ENCODE data around the gene COG3. TPM values are rescaled to one million over a fixed set of nuclear protein-coding genes. Genes with fewer than 3 reads are reported as not detected.
A peak's percentile ranks its signal among the peaks of the same experiment; 100 is the strongest.

COG3 gene
- total and polyA plus RNA-seq, 2 of the 13 experiments (the other 11 are each of a cell fraction or from before 2014, with no cell fraction given) = 37.8 to 47.5 TPM

DNA sequence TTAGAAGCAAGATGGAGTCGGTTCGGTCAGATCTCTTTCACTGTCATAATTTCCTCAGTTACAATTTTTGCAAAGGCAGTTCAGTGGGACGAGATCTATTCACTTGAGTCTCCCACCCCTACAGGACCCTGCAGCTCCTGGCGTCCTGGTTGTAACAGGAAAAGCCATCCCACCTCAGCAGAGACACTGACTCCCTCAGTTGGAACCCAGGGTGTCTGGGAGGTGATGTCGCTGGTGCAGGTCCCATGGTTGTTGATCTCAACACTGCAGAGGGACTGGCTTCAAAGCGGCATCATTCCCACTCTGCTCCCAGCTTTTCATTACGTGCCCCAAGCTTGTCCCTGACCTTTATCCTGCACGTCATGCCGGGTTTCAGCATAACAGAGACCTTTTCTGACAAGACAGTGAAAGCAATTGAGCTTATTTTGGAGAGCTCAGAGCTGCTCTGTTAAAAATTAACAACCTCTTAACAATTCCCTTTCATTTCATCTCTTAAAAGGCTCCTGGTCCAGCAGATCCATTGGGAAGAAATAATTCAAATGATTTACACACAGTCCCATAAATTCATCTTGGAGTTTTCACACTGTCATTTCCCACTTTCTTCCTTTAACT lies 17.6 kb upstream of the COG3 start (continued):
- peak; percentile 78; the same call in 1 of the 2 replicates for TF ChIP-seq HMG20B (CRISPR knock-in tag; conservative IDR thresholded peaks at IDR 0.05)
- TF ChIP-seq ZNF691 (CRISPR knock-in tag; IDR thresholded peaks at IDR 0.05; ENCODE audit: borderline replicate concordance, low read depth) = peak; percentile 46; the same call in 1 of the 2 replicates
- no peak for TF ChIP-seq PHF20 (CRISPR knock-in tag; IDR thresholded peaks at IDR 0.05)
- no peak for TF ChIP-seq ZNF10 (CRISPR knock-in tag; IDR thresholded peaks at IDR 0.05; ENCODE audit: borderline replicate concordance, low read depth)
- TF ChIP-seq, protein P1, sequence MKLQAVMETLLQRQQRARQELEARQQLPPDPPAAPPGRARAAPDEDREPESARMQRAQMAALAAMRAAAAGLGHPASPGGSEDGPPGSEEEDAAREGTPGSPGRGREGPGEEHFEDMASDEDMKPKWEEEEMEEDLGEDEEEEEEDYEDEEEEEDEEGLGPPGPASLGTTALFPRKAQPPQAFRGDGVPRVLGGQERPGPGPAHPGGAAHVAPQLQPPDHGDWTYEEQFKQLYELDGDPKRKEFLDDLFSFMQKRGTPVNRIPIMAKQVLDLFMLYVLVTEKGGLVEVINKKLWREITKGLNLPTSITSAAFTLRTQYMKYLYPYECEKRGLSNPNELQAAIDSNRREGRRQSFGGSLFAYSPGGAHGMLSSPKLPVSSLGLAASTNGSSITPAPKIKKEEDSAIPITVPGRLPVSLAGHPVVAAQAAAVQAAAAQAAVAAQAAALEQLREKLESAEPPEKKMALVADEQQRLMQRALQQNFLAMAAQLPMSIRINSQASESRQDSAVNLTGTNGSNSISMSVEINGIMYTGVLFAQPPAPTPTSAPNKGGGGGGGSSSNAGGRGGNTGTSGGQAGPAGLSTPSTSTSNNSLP (IDR thresholded peaks at IDR 0.05; ENCODE audit: low read depth, low read length) = peak; percentile 81; the same call in 1 of the 2 replicates
- TF ChIP-seq ZNF629 (CRISPR knock-in tag; conservative IDR thresholded peaks at IDR 0.05) = peak; percentile 42; the same call in 1 of the 2 replicates
- TF ChIP-seq ZNF576 (CRISPR knock-in tag; IDR thresholded peaks at IDR 0.05) = no peak
- TF ChIP-seq RARA (CRISPR knock-in tag; IDR thresholded peaks at IDR 0.05) = peak; percentile 92
- peak; percentile 45; the same call in 1 of the 2 replicates for TF ChIP-seq ZNF605 (CRISPR knock-in tag; IDR thresholded peaks at IDR 0.05)
- peak; percentile 94; the same call in 1 of the 2 replicates for TF ChIP-seq ZNF337 (CRISPR knock-in tag; IDR thresholded peaks at IDR 0.05; ENCODE audit: borderline replicate concordance, low read depth)
- TF ChIP-seq, protein P2, sequence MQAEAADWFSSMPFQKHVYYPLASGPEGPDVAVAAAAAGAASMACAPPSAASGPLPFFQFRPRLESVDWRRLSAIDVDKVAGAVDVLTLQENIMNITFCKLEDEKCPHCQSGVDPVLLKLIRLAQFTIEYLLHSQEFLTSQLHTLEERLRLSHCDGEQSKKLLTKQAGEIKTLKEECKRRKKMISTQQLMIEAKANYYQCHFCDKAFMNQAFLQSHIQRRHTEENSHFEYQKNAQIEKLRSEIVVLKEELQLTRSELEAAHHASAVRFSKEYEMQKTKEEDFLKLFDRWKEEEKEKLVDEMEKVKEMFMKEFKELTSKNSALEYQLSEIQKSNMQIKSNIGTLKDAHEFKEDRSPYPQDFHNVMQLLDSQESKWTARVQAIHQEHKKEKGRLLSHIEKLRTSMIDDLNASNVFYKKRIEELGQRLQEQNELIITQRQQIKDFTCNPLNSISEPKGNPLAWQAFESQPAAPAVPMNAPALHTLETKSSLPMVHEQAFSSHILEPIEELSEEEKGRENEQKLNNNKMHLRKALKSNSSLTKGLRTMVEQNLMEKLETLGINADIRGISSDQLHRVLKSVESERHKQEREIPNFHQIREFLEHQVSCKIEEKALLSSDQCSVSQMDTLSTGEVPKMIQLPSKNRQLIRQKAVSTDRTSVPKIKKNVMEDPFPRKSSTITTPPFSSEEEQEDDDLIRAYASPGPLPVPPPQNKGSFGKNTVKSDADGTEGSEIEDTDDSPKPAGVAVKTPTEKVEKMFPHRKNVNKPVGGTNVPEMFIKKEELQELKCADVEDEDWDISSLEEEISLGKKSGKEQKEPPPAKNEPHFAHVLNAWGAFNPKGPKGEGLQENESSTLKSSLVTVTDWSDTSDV (CRISPR knock-in tag; IDR thresholded peaks at IDR 0.05) = no peak; the same call in 1 of the 2 replicates
- TF ChIP-seq, protein P3, sequence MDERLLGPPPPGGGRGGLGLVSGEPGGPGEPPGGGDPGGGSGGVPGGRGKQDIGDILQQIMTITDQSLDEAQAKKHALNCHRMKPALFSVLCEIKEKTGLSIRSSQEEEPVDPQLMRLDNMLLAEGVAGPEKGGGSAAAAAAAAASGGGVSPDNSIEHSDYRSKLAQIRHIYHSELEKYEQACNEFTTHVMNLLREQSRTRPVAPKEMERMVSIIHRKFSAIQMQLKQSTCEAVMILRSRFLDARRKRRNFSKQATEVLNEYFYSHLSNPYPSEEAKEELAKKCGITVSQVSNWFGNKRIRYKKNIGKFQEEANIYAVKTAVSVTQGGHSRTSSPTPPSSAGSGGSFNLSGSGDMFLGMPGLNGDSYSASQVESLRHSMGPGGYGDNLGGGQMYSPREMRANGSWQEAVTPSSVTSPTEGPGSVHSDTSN (CRISPR knock-in tag; IDR thresholded peaks at IDR 0.05) = no peak
- TF ChIP-seq NPAS2 (CRISPR knock-in tag; IDR thresholded peaks at IDR 0.05; ENCODE audit: borderline replicate concordance) = no peak
- TF ChIP-seq ZFX (CRISPR knock-in tag; IDR thresholded peaks at IDR 0.05; ENCODE audit: low read depth) = peak; percentile 36; the same call in 1 of the 2 replicates
- no peak for TF ChIP-seq ZSCAN22 (CRISPR knock-in tag; IDR thresholded peaks at IDR 0.05)
- no peak for TF ChIP-seq ZFP82 (CRISPR knock-in tag; IDR thresholded peaks at IDR 0.05; ENCODE audit: borderline replicate concordance)
- TF ChIP-seq, protein P4, sequence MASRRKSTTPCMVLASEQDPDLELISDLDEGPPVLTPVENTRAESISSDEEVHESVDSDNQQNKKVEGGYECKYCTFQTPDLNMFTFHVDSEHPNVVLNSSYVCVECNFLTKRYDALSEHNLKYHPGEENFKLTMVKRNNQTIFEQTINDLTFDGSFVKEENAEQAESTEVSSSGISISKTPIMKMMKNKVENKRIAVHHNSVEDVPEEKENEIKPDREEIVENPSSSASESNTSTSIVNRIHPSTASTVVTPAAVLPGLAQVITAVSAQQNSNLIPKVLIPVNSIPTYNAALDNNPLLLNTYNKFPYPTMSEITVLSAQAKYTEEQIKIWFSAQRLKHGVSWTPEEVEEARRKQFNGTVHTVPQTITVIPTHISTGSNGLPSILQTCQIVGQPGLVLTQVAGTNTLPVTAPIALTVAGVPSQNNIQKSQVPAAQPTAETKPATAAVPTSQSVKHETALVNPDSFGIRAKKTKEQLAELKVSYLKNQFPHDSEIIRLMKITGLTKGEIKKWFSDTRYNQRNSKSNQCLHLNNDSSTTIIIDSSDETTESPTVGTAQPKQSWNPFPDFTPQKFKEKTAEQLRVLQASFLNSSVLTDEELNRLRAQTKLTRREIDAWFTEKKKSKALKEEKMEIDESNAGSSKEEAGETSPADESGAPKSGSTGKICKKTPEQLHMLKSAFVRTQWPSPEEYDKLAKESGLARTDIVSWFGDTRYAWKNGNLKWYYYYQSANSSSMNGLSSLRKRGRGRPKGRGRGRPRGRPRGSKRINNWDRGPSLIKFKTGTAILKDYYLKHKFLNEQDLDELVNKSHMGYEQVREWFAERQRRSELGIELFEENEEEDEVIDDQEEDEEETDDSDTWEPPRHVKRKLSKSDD (CRISPR knock-in tag; IDR thresholded peaks at IDR 0.05; ENCODE audit: low read depth) = peak; percentile 84
